Measurements from ENCODE around the gene MYL2. TPM values are rescaled to one million over a fixed set of nuclear protein-coding genes. Genes with fewer than 3 reads are reported as not detected.

Gene MYL2
- total RNA-seq, 1 donor from 2014 or later: not detected

GRCh38 chr12:110940933-110941332 lies 20.6 kb upstream of the MYL2 start:
- Mint-ChIP-seq H3K9me3 (peaks cover 10% of the 10 kb centered on the region), H3K4me1 (peaks cover 6% of the 10 kb centered on the region), H3K27ac (no peak overlapping the region), H3K4me3 (no peak overlapping the region), H3K36me3 (ENCODE audit: low read depth) (no peaks in the 10 kb centered on the region), H3K27me3 (peaks cover 15% of the 10 kb centered on the region)
- intact Hi-C loops (cut with micrococcal nuclease): loop anchor here (5.0 kb wide), 1 partner anchor 731 kb away; no protein-coding TSS in a partner anchor
- DNase-seq (no peak), ATAC-seq (ENCODE audit: low read depth) (no peak)
- ChIA-PET CTCF (interaction anchor here (0.7 kb wide), 1 partner anchor 47 kb away, joined by 3 read pairs; no protein-coding TSS in a partner anchor), POLR2A (no interaction called here)
- no peak for TF ChIP-seq CTCF (IDR thresholded peaks at IDR 0.05)

DNA sequence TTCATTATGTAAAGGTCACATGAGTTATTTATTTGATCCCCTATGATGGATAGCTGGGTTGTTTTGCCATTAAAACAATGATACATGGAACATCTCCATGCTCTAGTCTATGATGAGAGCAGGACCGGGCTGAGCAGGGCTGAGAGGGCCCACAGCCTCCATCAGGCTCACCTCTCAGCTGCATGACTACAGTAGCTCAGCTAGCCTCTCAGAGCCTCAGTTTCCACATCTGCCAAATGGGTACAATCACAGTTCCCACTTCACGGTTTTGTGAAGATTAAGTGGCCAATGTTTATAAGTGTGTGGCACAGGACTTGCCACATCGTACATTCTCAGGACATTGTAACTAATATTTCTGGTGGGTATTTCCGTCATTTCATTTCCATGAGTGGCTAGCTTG lies 19.9 kb upstream of the MYL2 start:
- Mint-ChIP-seq H3K4me3 (no peak overlapping the region), H3K9me3 (peaks cover 6% of the 10 kb centered on the region), H3K36me3 (ENCODE audit: low read depth) (no peaks in the 10 kb centered on the region), H3K27me3 (peaks cover 17% of the 10 kb centered on the region), H3K4me1 (peaks cover 6% of the 10 kb centered on the region), H3K27ac (no peak overlapping the region)
- intact Hi-C loops (cut with micrococcal nuclease): loop anchor here (5.0 kb wide), 1 partner anchor 732 kb away; no protein-coding TSS in a partner anchor
- CTCF ChIA-PET: interaction anchor here (0.6 kb wide), 1 partner anchor 326 kb away, joined by 3 read pairs; no protein-coding TSS in a partner anchor
- POLR2A ChIA-PET: no interaction called here
- no peak for ATAC-seq (ENCODE audit: low read depth)
- no peak for DNase-seq
- TF ChIP-seq CTCF (IDR thresholded peaks at IDR 0.05): no peak

- no peaks in the 10 kb centered on the region for H3K36me3 Mint-ChIP-seq (ENCODE audit: low read depth)
- peak; percentile 95 for TF ChIP-seq CTCF (IDR thresholded peaks at IDR 0.05)
- no peak overlapping the region for H3K4me3 Mint-ChIP-seq
- peaks cover 20% of the 10 kb centered on the region for H3K27me3 Mint-ChIP-seq
- DNase-seq: peak; percentile 53
- ChIA-PET CTCF (interaction anchor here (0.9 to 1.4 kb wide), 5 partner anchors 44 to 381 kb away, joined by 3 to 4 read pairs (median 3); no protein-coding TSS in a partner anchor), POLR2A (no interaction called here)
- no peaks in the 10 kb centered on the region for H3K9me3 Mint-ChIP-seq
- H3K27ac Mint-ChIP-seq: no peak overlapping the region
- peak; percentile 34 for ATAC-seq (ENCODE audit: low read depth)
- intact Hi-C loops (cut with micrococcal nuclease): loop anchor here (1.0 to 5.0 kb wide), 4 partner anchors 42 to 590 kb away; no protein-coding TSS in a partner anchor
- H3K4me1 Mint-ChIP-seq: peaks cover 6% of the 10 kb centered on the region
Observed at GRCh38 chr12:110937104-110937641, 16.8 kb upstream of the MYL2 start.

DNA sequence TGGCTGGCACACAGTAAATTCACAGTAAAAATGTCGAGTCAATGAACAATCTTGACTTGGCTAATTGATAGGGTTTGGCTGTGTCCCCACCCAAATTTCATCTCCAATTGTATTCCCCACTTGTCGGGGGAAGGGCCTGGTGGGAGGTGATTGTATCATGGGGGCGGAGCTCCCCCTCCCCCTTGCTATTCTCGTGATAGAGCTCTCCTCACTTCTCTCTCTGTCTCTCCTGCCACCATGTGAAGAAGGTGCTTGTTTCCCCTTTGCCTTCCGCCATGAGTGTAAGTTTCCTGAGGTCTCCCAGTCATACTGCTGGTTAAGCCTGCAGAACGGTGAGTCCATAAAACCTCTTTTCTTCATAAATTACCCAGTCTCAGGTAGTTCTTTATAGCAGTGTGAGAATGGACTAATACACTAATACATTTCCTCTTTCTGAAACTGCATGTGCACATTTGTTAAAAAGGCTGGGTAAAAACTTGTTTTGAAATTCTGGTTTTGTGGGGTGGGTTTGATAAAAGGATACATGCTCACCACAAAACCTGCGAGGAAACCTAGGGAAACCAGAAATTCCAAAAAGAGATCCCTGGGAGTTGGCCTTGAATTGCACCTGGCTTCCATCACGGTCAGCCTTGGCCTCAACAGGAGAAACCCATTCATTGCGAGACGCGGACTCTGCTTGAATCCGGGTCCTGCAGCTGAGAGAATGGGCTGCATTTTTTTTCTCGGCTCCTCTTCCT lies 16.2 kb upstream of the MYL2 start:
- Mint-ChIP-seq H3K27me3 (peaks cover 20% of the 10 kb centered on the region), H3K27ac (no peak overlapping the region), H3K4me3 (no peak overlapping the region), H3K36me3 (ENCODE audit: low read depth) (no peaks in the 10 kb centered on the region), H3K9me3 (no peaks in the 10 kb centered on the region), H3K4me1 (peaks cover 6% of the 10 kb centered on the region)
- TF ChIP-seq CTCF (IDR thresholded peaks at IDR 0.05): no peak
- intact Hi-C loops (cut with micrococcal nuclease): loop anchor here (1.0 to 5.0 kb wide), 4 partner anchors 42 to 591 kb away; no protein-coding TSS in a partner anchor
- CTCF ChIA-PET: interaction anchor here (1.0 to 1.4 kb wide), 4 partner anchors 338 to 378 kb away, joined by 3 to 4 read pairs (median 3); no protein-coding TSS in a partner anchor
- POLR2A ChIA-PET: no interaction called here
- DNase-seq (no peak), ATAC-seq (ENCODE audit: low read depth) (no peak)

- Mint-ChIP-seq H3K27me3 (peaks cover 20% of the 10 kb centered on the region), H3K4me1 (peaks cover 6% of the 10 kb centered on the region), H3K36me3 (ENCODE audit: low read depth) (no peaks in the 10 kb centered on the region), H3K4me3 (no peak overlapping the region), H3K9me3 (no peaks in the 10 kb centered on the region), H3K27ac (no peak overlapping the region)
- ChIA-PET CTCF (interaction anchor here (0.6 to 1.2 kb wide), 4 partner anchors 252 to 1824 kb away, joined by 3 to 5 read pairs (median 4); no protein-coding TSS in a partner anchor), POLR2A (interaction anchor here (0.6 kb wide), 1 partner anchor 86 kb away, joined by 3 read pairs; no protein-coding TSS in a partner anchor)
- no peak for ATAC-seq (ENCODE audit: low read depth)
- intact Hi-C loops (cut with micrococcal nuclease): loop anchor here (5.0 kb wide), 1 partner anchor 592 kb away; no protein-coding TSS in a partner anchor
- no peak for TF ChIP-seq CTCF (IDR thresholded peaks at IDR 0.05)
- no peak for DNase-seq
Observed at GRCh38 chr12:110935588-110935987, 15.2 kb upstream of the MYL2 start.
